Chondrocyte (in vitro differentiated cells): ENCODE measurements around the gene SPP2. TPM values are rescaled to one million over a fixed set of nuclear protein-coding genes. Genes with fewer than 3 reads are reported as not detected.

Experiments used
- DNase-seq: peaks from one replicate; pipeline ENCODE4 v3.0.0; 2021; ENCODE audit warnings: mixed read lengths, low spot score
- H3K27ac Mint-ChIP-seq: one replicate; pipeline ENCODE4 v1.8.0; 2021; ENCODE audit warnings: mild to moderate bottlenecking, moderate library complexity, mixed read lengths; ENCODE audit not compliant: unreplicated experiment
- H3K27me3 Mint-ChIP-seq: 2 replicates; pipeline ENCODE4 v1.8.0; 2021; ENCODE audit warnings: low read depth, mixed read lengths
- H3K36me3 Mint-ChIP-seq: 2 replicates; pipeline ENCODE4 v1.8.0; 2021; ENCODE audit warnings: low read depth, mixed read lengths
- H3K4me1 Mint-ChIP-seq: 2 replicates; pipeline ENCODE4 v1.8.0; 2021; ENCODE audit warnings: low read depth, mild to moderate bottlenecking, mixed read lengths
- H3K4me3 Mint-ChIP-seq: one replicate; pipeline ENCODE4 v1.8.0; 2021; ENCODE audit warnings: mild to moderate bottlenecking, moderate library complexity, mixed read lengths; ENCODE audit not compliant: unreplicated experiment
- H3K9me3 Mint-ChIP-seq: 2 replicates; pipeline ENCODE4 v1.8.0; 2021; ENCODE audit warnings: low read depth, mixed read lengths
- total RNA-seq: library from RNA; stranded (reverse); gene quantifications from 3 replicates; pipeline ENCODE4 v1.2.1, GENCODE V29; 2021
- TF ChIP-seq, protein P1 (sequence below): fragments of 200-600 bp; sonication (generic); IDR thresholded peaks from 2 replicates; pipeline ENCODE4 v1.5.0; 2021; ENCODE audit warnings: antibody characterized with exemption, mild to moderate bottlenecking, moderate library complexity

The SPP2 gene
- total RNA-seq, 1 donor from 2014 or later: not detected

DNA sequence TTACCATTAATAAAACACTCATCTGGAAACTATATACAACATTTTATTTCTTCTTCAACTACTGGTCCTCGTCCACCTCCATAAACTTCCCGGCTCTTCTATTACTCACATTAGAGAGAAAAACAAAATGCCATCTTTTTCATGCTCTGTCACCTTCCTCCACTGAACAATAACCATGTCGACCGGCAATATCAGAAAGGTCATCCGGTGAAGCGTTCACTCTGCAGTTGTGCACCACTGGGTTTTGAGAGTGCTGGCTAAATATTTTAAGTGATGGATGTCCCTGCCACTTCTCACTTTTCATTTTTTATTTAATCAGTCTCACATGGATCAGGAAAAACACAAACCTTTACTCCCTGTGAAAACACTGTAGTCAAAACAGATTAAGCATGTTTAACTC is 48.2 kb downstream of the SPP2 start:
- DNase-seq: no peak
- TF ChIP-seq, protein P1, sequence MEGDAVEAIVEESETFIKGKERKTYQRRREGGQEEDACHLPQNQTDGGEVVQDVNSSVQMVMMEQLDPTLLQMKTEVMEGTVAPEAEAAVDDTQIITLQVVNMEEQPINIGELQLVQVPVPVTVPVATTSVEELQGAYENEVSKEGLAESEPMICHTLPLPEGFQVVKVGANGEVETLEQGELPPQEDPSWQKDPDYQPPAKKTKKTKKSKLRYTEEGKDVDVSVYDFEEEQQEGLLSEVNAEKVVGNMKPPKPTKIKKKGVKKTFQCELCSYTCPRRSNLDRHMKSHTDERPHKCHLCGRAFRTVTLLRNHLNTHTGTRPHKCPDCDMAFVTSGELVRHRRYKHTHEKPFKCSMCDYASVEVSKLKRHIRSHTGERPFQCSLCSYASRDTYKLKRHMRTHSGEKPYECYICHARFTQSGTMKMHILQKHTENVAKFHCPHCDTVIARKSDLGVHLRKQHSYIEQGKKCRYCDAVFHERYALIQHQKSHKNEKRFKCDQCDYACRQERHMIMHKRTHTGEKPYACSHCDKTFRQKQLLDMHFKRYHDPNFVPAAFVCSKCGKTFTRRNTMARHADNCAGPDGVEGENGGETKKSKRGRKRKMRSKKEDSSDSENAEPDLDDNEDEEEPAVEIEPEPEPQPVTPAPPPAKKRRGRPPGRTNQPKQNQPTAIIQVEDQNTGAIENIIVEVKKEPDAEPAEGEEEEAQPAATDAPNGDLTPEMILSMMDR: no peak
- H3K27ac Mint-ChIP-seq: no peak overlapping the region
- H3K27me3 Mint-ChIP-seq: peaks cover 3% of the 10 kb centered on the region
- H3K4me3 Mint-ChIP-seq: no peak overlapping the region
- H3K36me3 Mint-ChIP-seq: no peaks in the 10 kb centered on the region
- H3K9me3 Mint-ChIP-seq: no peaks in the 10 kb centered on the region
- peaks cover 9% of the 10 kb centered on the region for H3K4me1 Mint-ChIP-seq

DNA sequence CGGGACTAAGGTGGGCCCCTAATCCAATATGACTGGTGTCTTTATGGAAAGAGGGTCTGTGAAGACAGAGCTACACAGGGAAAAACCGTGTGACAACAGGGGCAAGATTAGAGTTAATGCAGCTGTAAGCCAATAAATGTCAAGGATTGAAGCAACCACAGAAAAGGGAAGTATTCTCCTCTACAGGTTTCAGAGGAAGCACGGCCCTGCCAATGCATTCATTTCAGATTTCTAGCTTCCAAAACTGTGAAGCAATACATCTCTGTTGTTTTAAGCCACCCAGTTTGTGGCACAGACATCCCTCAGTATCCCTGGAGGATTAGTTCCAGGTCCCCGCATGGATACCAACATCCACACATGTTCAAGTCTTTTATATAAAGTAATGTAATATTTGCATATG is 48.8 kb downstream of the SPP2 start:
- TF ChIP-seq, protein P1: no peak
- Mint-ChIP-seq H3K9me3 (no peaks in the 10 kb centered on the region), H3K27ac (no peak overlapping the region), H3K4me1 (peaks cover 9% of the 10 kb centered on the region), H3K4me3 (no peak overlapping the region), H3K36me3 (no peaks in the 10 kb centered on the region), H3K27me3 (peaks cover 5% of the 10 kb centered on the region)
- no peak for DNase-seq

DNA sequence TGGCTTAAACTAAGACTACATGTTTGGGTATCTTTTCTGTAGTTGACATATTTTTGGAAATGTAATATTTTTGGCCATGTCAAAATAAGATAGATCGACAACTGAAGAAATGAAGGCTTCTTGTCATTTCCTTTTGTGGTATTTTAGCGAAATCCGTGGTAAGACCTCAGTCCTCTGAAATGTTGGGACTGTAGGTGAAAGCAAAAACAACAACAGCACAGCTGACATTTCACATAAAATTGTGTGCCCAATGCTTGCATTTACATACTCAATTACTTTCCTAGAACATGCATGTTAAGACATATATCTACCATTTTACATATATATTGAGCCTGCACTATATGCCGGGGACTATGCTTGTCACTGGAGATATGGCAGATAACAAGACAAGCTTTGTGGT is 50.2 kb downstream of the SPP2 start:
- no peaks in the 10 kb centered on the region for H3K9me3 Mint-ChIP-seq
- peaks cover 9% of the 10 kb centered on the region for H3K4me1 Mint-ChIP-seq
- no peak overlapping the region for H3K27ac Mint-ChIP-seq
- H3K27me3 Mint-ChIP-seq: peaks cover 5% of the 10 kb centered on the region
- TF ChIP-seq, protein P1: no peak
- no peak for DNase-seq
- no peak overlapping the region for H3K4me3 Mint-ChIP-seq
- no peaks in the 10 kb centered on the region for H3K36me3 Mint-ChIP-seq

DNA sequence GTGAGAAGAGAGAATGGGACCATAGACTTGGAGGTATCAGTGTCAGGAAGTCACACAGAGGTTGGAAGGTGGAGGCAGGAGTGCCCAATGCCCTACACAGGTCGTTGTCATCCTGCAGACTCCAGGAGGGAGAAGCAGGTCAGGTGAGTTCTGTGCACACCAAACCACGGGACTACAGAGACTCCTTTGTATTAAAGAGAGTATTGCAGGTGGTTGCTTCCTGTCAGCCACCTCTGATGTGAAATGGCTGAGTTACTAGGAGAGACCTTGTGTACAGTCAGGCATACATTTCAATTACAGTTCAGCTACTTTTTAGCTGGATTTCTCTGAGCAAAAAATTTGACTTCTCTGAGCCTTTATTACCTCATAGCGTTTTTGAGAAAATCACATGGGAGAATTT is 51.6 kb downstream of the SPP2 start:
- H3K4me1 Mint-ChIP-seq: peaks cover 9% of the 10 kb centered on the region
- H3K36me3 Mint-ChIP-seq: no peaks in the 10 kb centered on the region
- peaks cover 9% of the 10 kb centered on the region for H3K27me3 Mint-ChIP-seq
- no peak overlapping the region for H3K4me3 Mint-ChIP-seq
- DNase-seq: no peak
- TF ChIP-seq, protein P1: no peak
- no peaks in the 10 kb centered on the region for H3K9me3 Mint-ChIP-seq
- H3K27ac Mint-ChIP-seq: no peak overlapping the region

DNA sequence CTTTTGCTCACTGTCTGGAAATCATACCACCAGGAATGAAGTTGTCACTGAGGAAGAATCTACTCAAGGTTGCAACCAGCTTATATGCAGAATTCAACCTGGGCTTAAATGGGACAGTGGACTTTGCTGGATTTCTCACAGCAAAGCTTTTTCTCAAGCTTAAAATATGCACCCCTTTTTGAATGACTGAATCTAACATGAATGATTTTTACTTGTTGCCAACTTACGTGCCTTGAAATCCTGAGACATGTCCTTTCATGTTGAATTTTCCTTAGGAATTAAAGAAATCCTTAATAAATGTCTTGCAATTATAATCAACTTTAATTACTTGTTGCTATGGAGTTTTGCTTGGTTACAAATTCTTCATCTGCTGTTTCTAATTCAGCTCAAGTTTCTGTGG is 57.4 kb downstream of the SPP2 start:
- no peak overlapping the region for H3K4me3 Mint-ChIP-seq

More for the DNA sequence above, 57.4 kb downstream of the SPP2 start:
- Mint-ChIP-seq H3K9me3 (no peaks in the 10 kb centered on the region), H3K27me3 (peaks cover 6% of the 10 kb centered on the region), H3K27ac (no peak overlapping the region), H3K4me1 (no peaks in the 10 kb centered on the region), H3K36me3 (no peaks in the 10 kb centered on the region)
- TF ChIP-seq, protein P1: no peak
- DNase-seq: no peak
